Endothelial cell of hepatic sinusoid (primary cell): ENCODE data around the gene ZC3H12C.

Experiments used
- in situ Hi-C: cut with HindIII; loops from 2 replicates; pipeline ENCODE4 v1.10.0; 2017; ENCODE audit warnings: low sequenced_read_pairs

The ZC3H12C gene

DNA sequence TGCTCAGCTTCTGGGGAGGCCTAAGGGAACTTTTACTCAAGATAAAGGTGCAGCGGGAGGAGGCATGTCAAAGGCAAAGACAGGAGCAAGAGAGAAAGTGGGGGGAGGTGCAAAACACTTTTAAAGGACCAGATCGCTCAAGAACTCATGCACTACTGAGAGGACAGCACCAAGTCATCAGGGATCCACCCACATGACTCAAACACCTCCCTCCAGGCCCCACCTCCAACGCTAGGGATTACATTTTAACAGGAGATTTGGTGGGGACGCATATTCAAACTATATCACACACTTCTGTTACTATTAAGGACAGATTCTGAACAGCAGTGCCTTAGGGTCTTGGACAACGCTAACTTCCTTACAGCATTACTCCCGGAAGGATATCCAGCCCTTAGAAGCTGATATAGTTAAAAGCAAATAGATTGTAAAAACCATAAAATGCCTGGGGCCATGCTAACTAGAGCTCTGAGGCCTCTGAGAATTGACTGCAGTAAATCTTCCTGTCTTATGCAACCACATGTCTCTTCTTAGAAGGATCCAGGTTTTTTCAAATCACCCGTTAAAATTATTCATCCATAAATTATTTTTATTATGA lies 16.7 kb upstream of the ZC3H12C start:
- in situ Hi-C loops, result no loop called here

DNA sequence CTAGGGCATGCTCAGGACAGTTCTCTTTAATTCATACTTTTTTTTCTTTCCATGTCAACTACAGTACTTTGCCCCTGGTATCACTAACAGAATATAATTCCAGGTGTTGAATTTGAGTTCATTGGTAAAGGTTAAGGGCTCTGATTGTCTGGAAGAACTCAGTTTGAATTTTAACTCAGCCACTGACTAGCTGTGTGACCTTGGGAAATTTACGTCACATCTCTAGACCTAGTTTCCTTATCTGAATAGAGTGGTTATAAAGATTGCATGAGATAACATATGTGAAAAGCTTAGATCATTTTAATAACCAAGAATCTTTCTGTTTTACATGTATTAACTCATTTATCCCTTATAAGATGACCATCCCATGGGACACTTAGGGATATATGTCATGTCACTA lies 15.8 kb upstream of the ZC3H12C start:
- in situ Hi-C loops, result no loop called here

DNA sequence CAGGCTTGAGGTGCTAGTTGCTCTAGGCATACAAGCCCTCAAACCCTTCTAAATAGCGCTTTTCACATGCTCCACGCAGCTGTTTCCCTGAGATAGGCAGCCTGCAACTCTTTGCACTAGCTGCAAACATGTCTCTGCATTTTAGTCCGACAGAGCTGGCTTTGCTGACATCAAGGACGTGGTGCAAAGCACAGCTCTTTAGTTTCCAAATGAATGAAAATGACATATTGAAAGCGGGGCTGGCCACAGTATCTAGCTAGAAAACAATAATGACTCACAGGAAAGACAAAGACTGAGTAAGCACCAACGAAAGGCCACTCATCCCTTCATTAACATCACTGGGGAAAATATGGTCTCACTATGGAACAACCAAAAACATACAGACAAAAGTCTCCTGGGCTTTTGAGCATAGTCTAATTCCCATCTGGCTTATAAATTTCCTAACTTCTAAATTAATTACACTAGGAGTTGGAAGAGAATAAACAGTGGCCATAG lies 15.3 kb upstream of the ZC3H12C start:
- in situ Hi-C loops, result no loop called here

DNA sequence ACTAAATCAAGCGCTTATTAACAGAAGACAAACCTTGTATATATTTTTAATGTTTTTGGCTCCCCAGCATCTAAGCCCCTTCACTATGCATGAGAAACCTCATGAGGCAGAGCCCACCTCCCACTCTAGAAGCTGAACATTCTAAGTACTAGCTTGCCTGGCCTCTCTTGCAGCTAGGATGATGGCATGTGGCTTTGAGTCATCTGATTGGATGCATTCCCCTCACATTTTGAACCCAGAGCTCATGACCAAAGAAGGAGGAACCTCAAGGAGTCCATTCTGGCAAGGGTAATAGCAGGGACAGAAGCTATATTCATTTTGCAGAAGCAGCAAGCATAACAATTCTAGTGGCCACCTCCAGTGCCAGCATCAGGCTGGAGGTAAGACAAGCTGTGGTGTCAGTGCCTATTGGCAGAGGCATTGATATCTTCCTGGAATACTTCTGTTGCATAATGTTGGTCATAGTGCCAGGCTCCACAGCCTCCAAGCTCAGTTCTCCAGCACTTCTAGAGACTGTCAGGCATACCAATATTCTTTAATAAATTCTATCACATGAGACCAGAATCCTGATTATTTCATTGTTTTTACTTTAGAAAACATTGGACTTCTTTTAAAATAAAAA lies 14.2 kb upstream of the ZC3H12C start:
- in situ Hi-C loops, result no loop called here

DNA sequence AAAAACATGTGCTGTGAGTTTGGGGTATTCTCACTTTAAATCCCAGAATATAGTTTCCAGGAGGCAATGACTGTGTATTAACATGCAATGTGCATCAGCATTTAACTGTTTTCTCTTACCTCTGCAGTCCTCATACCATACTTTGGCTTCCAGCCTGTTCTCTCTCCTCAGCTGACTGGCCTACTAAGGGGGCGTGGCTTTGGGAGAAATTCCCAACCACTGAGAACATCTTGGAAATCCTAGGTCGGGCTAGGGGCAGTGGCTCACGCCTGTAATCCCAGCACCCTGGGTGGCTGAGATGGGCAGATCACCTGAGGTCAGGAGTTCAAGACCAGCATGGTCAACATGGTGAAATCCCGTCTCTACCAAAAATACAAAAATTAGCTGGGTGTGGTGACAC lies 13.5 kb upstream of the ZC3H12C start:
- in situ Hi-C loops, result no loop called here

DNA sequence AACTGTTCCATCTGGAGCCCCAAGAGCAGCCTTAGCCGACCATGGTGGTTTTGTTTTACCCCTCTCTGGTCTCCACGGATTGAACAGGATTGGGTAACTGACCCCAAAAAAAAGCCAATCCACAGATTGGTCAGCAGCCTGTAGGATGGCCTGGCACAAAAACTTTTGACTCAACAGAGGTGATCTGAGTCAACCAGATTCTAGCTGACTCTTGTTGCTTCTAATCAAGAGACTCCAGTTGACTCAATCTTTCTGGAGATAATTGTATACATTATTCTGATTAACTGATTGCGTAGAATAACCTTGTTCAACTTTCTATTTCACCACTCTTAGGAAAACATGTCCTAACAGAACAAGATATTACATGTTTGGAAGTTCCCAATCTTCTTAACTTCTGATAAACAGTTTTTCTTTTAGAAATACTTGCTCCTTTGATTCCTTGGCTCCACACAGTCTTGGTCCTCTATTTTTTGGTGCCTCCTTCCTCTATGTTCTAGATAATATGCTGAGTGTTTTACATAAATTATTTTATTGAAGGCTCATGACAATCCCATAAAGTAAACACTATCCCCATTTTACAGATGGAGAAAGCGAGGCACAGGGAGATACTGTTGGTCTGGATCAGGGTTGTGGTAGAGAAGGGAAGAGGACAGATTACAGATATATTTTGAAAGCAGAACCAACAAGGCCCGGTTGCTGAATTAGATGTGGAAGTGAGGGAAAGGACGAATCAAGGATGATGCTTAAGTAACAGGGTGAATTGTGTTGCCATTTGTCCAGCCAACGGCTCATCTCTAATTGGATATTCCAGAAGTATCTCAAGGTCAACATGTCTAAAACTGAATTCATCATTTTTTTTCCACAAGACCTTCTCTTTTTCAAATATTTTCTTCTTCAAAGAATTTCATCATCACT lies 11.5 kb upstream of the ZC3H12C start:
- in situ Hi-C loops, result no loop called here

DNA sequence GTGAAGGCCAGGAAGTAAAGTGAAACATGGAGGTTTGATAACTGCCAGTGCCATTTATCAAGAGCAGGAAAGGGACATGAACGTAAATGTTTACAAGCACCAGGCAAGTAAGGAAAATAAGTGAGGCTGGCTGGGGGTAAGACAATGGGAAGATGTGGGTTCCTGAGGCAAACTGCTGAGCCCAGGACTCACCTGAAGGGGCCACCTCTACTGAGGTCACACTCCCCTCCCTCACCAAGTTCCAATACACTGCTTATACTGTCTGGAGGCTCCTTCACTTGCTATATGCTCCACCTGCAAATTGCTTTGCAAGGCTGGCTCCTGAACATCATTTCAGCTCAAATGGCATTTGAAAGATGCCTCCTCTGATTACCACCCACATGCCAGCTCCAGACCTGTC lies 10.3 kb upstream of the ZC3H12C start:
- in situ Hi-C loops, result no loop called here

DNA sequence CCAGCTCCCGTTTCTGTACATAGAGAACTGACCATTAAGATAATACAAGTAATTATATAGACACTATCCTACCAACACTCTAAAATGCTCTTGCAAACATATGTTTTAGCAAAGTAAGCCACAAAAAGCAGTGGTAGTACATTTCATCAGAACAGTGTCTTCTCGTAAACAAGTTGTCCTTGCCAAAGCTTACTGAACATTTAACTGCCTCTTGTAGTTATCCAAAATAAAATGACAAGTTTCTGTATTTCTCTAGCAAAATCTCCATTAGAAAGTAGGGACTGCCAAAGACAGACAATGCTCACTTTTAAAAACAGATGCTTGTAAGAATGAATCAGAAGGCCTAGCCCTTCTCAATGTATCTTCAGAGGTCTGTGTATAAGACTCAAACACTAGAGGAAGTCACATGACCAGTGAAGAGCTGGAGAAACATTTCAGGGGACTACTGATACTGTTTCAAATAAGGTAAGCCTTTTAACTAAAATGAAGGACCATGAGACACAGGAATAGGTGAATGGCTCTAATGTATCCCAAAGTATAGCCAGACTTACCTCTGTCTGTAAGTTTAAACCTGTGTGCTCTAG lies 7.8 kb upstream of the ZC3H12C start:
- in situ Hi-C loops, result no loop called here

DNA sequence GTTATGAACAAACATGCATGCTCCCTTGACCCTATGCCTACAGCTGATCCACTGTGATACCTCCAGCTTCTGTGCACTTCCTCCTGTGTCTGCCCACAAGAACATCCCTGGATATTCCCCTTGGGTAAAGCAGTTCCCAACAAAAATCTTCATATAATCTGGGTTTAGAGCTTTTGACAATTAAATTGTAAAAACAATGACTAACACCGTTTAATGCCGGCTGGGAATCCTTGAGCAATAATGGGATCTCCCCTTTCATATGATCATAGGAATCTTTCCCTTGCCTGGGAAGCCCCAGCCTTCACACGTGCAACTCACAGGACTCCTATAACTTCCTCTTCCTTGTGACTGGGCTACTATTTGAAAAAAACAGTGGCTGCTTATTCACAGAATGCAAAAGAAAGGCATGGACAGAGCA lies 6.3 kb upstream of the ZC3H12C start:
- in situ Hi-C loops, result no loop called here

DNA sequence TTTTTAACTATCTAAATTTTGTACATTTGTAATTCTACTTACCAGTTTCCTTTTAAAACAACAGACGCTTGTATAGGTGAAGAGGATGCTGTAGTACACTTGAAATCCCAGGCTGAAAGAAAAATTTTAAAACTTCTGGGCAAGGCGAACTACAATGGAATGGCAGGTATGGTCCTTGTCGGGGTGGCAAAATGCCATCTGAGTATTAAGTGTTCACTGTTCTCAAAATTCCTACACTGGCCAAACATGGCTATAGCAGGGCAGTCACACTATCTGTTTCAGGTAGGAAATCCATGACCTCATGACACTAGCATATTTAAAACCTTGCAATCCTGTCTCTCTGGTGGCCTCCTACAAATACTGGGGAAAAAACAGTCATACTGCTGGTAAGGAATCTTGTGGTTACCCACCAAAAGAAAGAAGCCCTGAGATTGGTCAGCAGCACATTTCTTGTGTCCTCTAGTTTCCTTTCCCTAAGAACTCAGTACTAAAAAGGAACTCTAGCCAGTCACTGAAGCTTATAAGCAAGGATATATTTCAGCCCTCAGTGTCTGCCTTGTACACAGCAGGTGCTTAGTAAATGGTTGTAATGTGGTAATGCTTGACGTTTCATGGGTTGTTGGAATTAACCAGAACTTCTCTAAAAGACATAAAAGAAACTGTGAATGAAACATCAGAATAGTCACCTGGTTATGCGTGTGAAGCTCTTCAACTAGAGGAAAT lies 5.2 kb upstream of the ZC3H12C start:
- in situ Hi-C loops, result no loop called here

DNA sequence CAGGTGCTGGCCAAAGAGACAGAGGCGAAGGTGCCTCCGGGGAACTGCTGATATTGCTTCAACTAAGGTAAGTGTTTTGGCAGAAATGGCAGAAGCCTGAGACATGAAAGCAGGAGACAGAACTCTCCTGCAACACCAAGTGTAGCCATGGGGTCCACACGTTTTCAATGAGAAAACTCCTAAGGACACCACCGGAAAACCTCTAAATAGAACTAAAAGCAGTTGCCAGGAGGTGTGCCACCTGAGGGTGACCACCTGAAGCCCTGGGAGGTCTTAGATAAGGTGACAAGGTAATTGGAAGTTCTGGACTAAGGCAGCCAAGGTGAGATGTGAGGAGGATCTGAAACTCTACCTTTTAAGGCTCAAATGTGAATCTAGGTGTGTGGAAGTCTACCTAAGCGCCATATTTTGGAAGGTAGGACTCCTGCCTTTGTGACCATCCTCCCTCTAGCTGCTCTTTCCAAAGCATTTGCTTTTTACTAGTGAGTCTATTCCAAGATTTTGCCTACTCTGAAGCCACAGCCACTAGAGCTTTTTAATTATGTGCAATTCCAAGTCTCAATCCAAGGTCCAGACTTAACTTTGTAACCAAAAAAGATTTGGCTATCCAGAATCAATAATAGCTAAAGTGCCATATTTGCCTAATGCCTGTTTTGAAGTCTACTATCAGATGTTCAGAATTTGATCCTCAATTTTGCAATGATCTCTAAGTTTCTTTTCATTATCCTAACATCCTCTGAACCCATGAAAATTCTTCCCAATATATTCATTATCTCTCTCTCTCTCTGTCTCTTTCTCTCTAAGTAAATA lies 4.5 kb upstream of the ZC3H12C start:
- in situ Hi-C loops, result no loop called here

DNA sequence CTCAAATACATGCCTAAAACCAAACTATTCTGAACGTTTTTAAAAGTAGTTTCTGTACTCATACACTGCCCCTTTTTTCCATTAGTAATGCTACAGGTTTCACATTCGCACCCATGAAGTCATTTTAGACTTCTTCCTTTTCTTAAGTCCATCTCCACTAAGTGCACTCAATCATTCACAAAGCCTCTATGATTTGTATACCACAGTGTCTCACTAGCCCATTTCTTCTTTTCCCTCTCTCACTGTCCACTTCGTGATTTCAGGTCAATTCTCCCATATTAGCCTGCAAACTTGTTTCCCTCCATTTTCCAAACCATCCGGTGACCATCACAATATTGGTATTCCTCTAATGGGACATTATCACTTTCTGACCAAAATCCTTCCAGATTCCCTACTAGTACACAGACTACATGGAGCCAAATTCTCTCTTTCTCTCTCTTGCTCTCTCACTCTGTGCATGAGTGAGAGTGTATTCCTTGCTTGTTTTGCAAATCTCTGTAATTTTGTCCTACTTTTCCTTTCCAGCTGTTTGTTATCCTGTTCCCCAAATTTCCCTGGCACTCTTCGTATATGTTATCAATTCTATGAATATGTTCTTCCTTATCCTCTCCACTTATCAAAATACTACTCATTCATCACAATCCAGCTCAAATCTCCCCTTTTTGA lies 3.4 kb upstream of the ZC3H12C start:
- in situ Hi-C loops, result no loop called here

DNA sequence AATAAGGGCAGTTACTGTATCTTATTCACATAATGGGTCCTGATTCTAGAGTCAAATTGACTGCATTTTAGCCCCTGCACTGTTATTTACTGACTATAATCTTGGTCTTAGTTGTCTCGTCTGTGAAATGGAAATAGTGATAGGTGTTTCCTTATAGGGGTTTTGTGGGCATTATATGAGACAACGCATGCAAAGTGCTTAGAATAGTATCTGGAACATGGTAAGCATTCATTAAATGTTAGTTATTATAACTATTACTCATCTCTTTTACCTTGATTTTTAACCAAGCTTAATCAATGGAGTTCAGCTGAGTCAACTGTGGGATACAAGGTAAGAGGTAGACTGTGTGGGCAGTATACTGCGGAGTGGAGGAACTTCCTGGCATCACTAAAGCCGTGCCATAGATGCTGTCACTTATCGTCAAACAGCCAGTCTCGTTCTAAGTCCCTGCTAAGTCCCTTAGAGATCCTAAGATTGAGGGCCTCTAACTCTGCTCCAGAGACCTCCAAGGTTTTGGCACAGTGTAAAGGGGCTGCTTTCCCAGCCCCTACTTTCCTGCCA lies 2.6 kb upstream of the ZC3H12C start:
- in situ Hi-C loops, result no loop called here

DNA sequence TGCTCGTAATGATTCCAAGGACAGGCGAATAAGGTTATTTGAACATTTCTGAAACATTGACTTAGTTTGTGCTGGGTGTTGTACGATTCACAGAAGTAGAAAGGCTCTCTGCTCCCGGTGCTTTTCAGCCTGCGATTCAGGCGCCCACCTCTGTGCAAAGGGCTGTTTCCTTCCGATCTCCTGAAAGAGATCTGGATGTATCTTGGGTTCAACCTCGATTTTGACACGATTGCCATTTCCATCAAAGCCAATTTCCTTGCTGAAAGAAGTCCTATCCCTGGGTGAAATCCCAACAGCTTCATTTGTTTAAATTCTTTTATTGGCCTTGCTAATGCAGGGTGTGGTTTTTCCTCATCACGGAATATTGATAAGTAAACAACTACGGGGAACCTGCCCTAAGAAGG lies 1.1 kb upstream of the ZC3H12C start:
- in situ Hi-C loops, result no loop called here

DNA sequence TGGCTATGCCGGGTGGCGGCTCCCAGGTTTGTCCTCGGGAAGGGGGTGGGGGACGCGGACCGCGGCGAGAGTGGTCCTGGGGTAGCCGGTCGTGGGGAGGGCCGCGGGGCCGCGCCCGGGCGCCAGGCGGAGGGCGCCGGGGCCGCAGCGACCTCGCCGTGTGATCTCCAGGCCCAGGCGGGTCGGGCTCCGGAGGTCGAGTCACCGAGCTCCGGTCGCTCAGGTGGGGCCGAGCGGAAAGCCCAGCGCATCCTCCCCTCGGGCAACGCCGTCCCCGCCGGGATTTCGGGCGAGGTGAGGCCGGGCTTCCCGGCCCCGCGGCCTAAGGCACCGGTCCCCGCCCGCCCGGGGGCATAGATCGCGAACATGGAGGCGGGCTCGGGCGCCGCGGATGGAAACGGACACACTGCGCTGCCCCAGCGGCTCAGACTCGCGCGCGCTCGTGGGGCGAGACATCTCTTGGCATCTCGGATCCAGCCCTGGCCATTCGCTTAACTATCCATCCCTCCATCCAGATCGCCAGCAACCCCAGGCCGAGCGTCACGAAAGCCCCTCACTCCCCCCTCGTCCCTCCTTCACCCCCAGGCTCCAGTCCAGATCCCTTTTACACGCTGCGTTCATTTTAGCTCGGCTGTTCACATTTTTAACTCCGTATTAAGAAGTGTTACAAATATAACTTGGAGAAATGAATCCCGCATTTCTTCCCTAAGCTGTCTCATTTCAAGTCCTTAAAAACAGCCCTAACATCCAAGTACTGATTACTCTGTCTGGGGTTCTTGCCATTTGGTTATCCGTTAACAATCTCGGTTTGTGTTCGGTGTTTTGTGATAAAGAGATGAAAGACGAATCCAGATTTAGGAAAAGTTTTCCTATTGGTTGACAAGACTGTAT lies 460 bp downstream of the ZC3H12C start:
- in situ Hi-C loops, result no loop called here

DNA sequence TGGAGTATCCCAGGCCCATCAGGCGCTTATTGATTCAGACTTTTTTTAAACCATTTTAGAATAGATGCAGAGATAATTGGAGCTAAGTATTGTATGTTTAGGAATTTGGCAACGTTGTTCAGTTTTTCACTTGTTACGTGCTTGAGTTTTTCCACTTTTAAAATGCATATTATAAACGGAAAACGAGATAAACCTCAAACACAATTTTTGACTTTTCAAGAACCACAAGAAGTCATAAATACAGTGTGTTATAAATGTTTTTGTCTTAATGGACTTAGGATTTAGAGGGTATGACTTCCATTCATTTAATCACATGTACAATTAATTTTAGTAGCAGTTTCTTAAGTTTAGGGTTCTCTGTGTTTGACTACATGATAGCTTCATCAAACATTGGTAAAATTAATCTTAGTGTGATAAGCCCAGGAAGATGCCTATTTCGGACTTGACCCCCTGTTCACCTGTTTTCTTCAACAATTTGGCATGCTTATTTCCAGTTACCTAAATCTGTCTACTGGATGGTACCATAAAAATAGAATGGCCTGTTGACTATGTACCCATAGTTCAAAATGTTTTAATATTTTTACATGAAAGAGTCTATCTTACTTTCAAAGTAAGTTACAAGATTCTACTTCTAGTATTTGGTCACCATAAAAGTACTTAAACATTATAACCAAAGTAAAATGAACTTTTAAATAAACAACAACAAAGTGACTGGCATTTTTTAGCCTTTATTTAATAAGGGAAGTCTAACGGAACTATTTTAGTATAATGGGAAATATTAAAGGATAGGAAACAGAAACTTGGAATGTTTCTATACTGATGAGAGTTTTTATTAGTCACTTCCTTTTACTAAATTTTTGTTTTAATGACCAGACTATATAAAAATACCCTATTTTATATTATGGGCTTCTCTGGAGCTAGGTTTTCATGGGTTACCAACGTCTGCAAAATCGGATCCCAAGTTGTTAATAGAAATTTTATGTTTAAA lies 1.4 kb downstream of the ZC3H12C start:
- in situ Hi-C loops, result loop anchor here (5.0 kb wide), 2 partner anchors 103 to 152 kb away; no protein-coding TSS in a partner anchor

DNA sequence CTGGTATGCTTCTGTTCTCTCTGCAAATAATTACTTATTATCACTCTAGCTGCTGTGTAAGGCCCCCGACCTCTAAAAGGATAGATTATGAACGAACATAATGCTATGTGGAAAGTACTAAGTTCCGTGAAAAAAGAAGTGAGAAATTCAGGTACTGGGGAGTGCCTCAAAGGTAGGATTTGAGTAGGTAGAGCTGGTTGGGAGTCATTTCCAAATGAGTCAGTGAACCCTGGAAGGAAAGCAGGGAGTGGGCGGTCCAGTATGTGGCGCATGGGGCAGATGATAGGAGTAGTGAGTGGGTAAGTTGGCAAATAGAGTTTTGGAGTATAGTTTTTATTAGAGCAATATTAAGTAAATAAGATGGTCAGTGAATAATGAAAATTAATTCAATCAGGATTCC lies 2.4 kb downstream of the ZC3H12C start:
- in situ Hi-C loops, result loop anchor here (5.0 kb wide), 2 partner anchors 102 to 153 kb away; no protein-coding TSS in a partner anchor
